ENCODE data around the gene CAPN15.
"Not testable (repeated sequence)": the region's sequence is repeated elsewhere in the genome, so short reads cannot be mapped to it uniquely, and the experiment has no call there.

- TF ChIP-seq POLR2A, POLR2AphosphoS5 (IDR thresholded peaks at IDR 0.05): not testable (repeated sequence)
Measured at GRCh38 chr16:507527-507926, 20.0 kb upstream of the CAPN15 start.

Measured in spleen (tissue), 3 donors.